ENCODE data around the gene PLOD1.

PLOD1 gene

GRCh38 chr1:11970441-11971185 lies 36.1 kb downstream of the PLOD1 start:
- in situ Hi-C loops (cut with HindIII; ENCODE audit: low sequenced_read_pairs), result no loop called here

DNA sequence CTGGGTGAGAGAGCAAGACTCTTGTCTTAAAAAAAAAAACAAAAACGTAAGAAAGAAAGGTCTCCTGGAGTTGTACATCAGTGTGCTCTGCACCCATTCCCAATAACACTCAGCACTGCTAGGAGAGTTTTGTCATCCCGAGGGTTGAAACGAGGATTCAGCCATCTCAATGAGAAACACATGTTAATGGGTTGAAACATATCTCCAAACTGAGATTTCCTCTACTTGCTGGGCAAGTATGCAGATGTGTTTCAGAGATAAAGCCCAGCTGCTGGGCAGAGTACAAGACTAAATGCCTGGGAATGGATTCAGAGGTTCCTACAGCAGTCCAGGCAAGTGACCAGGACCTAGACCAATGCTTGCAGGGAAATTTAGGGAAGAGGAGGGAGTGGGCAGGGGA lies 43.1 kb downstream of the PLOD1 start:
- in situ Hi-C loops (cut with HindIII; ENCODE audit: low sequenced_read_pairs), result no loop called here

DNA sequence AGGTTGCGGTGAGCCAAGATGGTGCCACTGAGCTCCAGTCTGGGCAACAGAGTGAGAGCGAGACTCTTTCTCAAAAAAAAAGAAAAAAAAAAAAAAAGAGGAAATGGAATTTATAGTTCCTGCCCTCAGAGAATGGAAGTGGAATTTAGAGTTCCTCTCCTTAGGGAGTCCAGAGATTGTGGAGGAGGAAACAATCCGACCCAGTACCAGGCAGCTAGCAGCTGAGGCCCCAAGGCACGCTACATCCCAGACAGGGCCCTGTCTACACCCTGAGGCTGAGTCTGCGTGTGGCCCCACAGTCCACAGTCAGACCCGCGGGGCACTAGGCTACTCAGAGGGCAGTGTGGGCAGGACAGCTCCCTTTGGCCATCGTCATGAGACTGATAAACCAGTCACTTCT lies 43.8 kb downstream of the PLOD1 start:
- in situ Hi-C loops (cut with HindIII; ENCODE audit: low sequenced_read_pairs), result no loop called here

DNA sequence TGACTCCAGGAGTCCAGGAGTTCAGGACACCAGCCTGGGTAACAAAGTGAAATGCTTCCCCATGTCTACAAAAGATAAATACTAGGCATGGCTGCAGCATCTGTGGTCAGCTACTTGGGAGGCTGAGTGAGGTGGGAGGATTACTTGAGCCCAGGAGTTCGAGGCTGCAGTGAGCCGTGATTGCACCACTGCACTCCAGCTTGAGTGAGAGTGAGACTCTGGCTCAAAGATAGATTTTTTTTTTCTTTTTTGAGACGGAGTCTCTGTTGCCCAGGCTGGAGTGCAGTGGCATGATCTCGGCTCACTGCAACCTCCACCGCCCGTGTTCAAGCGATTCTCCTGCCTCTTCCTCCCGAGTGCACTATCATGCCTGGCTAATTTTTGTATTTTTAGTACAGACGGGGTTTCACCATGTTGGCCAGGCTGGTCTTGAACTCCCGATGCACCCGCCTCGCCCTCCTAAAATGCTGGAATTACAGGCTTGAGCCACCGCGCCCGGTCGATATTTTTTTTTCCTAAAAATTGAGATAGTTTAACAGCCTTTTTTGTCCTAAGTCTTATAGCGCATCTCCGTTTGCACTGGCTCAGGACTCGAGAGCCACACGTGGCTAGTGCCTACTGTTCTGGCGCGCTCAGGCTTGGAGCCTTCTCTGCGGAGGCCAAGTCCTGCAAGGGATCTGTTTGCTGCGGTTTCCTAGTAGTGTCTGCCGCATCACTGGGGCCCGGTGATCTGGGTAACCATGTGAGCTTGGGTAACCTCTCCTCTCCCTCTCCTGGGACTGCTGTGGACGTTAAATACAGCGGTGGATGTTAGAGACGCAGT lies 44.7 kb downstream of the PLOD1 start:
- in situ Hi-C loops (cut with HindIII; ENCODE audit: low sequenced_read_pairs), result no loop called here

GRCh38 chr1:11979851-11980675 lies 45.5 kb downstream of the PLOD1 start, which contains the start of gene MFN2:
MFN2 (plus strand) TSS chr1:11980444; CDS start chr1:11989169, 8,725 bp downstream.
- in situ Hi-C loops (cut with HindIII; ENCODE audit: low sequenced_read_pairs), result loop anchor here (5.0 kb wide), 1 partner anchor 42 kb away; no protein-coding TSS in a partner anchor

DNA sequence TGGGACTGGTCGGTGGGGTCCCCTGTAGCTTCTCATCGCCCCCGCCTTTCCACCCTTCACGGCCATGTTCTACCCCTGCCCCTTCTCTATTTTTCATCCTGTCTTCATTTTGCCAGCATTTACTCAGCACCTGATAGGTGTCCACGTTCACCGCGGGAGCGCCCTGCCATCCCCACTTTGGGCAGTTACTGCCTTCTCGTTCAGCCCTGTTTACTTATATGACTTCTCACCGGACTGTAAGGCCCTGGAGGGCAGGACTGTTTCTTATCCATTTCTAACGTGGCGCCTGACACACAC lies 46.1 kb downstream of the PLOD1 start:
- in situ Hi-C loops (cut with HindIII; ENCODE audit: low sequenced_read_pairs), result loop anchor here (5.0 kb wide), 1 partner anchor 42 kb away; no protein-coding TSS in a partner anchor

DNA sequence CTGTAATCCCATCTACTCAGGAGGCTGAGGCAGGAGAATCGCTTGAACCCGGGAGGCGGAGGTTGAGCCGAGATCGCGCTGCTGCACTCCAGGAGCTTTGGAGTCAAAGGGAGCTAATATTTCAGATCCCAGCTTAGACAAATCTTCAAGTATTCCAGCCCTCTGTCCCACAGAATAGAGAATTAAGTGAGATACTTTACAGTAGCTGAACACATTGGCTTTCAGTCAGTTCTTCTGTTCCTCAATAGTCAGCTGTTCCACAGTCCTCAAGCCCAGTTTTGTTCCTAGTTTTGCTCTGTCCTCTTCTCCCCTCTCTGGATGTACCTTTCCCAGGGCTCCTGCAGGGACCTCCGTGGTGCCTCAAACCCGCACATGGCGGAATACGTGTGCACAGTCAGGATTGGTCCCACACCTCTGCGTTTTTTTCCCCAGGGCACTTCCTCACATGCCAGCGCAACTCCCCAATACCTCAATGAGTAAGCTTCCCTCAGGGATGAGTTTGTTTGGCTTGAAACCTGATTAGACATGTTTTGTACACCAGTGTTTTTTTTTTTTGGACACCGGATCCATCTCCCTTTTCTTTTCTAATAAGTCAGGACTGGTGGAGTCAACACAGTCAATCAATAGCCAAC lies 47.0 kb downstream of the PLOD1 start:
- in situ Hi-C loops (cut with HindIII; ENCODE audit: low sequenced_read_pairs), result loop anchor here (5.0 kb wide), 1 partner anchor 41 kb away; no protein-coding TSS in a partner anchor

DNA sequence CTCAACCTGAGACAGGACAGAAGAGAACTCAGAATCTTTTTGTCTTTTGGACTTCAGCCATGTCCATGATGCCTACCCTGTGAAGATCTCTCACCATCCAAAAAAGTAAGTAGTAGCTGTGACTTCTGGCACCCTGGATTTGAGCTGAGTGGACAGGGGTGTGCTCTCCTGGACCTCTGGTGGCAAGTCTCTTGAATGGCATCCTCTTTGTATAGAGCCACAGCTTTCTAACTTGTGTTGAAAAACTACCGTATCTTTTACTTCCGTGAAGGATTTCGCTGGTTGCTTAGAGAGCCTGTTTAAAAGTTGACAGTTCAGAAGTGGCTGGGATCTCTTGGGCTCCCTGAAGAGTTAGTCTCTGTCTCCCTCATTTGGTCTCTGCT lies 47.5 kb downstream of the PLOD1 start:
- in situ Hi-C loops (cut with HindIII; ENCODE audit: low sequenced_read_pairs), result loop anchor here (5.0 kb wide), 1 partner anchor 40 kb away; no protein-coding TSS in a partner anchor

GRCh38 chr1:11984121-11984520 lies 49.6 kb downstream of the PLOD1 start:
- in situ Hi-C loops (cut with HindIII; ENCODE audit: low sequenced_read_pairs), result loop anchor here (5.0 kb wide), 1 partner anchor 38 kb away; no protein-coding TSS in a partner anchor

- in situ Hi-C loops (cut with HindIII; ENCODE audit: low sequenced_read_pairs), result loop anchor here (5.0 kb wide), 1 partner anchor 38 kb away; no protein-coding TSS in a partner anchor
Observed at GRCh38 chr1:11984576-11984975, 50.1 kb downstream of the PLOD1 start.

- in situ Hi-C loops (cut with HindIII; ENCODE audit: low sequenced_read_pairs), result no loop called here
Observed at GRCh38 chr1:11985171-11985570, 50.7 kb downstream of the PLOD1 start.

GRCh38 chr1:11985851-11986250 lies 51.3 kb downstream of the PLOD1 start:
- in situ Hi-C loops (cut with HindIII; ENCODE audit: low sequenced_read_pairs), result no loop called here

DNA sequence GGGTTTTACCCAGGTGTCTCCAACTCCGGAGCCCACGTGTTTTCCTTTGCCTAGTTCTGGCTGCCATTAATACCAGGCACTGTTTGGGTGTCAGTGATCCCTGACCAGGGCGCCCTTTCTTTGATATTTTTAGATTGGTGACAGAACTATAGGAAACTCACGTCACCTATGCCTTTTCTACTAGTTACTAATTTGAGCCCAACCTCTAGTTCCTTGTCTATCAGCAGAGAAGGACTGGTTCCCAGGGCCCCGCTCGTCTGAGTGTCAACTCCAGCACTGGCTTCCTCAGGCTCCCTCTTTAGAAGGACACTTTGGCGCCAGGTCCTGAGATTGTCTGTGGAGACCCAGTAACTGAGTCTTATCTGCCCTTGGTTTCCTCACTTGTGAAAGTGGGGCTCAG lies 55.2 kb downstream of the PLOD1 start:
- in situ Hi-C loops (cut with HindIII; ENCODE audit: low sequenced_read_pairs), result no loop called here

- in situ Hi-C loops (cut with HindIII; ENCODE audit: low sequenced_read_pairs), result no loop called here
Observed at GRCh38 chr1:11990303-11991032, 56.0 kb downstream of the PLOD1 start.

GRCh38 chr1:11991969-11992676 lies 57.6 kb downstream of the PLOD1 start:
- in situ Hi-C loops (cut with HindIII; ENCODE audit: low sequenced_read_pairs), result no loop called here

GRCh38 chr1:11997081-11997850 lies 62.7 kb downstream of the PLOD1 start:
- in situ Hi-C loops (cut with HindIII; ENCODE audit: low sequenced_read_pairs), result no loop called here

- in situ Hi-C loops (cut with HindIII; ENCODE audit: low sequenced_read_pairs), result no loop called here
Observed at GRCh38 chr1:11998636-11999035, 64.1 kb downstream of the PLOD1 start.

DNA sequence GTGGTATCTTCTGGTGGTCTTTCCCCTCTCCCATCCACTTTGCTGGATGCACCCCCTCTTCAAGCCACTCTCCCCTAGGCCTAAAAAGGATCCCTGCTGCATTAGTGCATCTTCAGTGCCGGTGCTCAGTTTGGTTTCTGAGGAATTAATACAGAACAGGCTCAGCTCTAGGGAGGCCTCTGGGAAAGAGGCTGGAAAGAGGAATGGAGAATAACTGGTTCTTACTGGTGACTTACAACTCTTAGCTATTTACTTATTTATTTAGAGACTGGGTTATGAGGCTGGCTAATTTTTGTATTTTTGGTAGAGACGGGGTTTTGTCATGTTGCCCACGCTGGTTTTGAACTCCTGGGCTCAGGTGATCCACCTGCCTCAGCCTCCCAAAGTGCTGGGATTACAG lies 64.7 kb downstream of the PLOD1 start:
- in situ Hi-C loops (cut with HindIII; ENCODE audit: low sequenced_read_pairs), result no loop called here

Measured in endothelial cell of hepatic sinusoid (primary cell).